Left lobe of liver (tissue), 2 donors: ENCODE results near the gene SIX5. TPM values are rescaled to one million over a fixed set of nuclear protein-coding genes. Genes with fewer than 3 reads are reported as not detected.

Experiments
- ATAC-seq: fragments of 200-7000 bp; cut with Tn5 transposase; one replicate; pipeline ENCODE4 v1.9.1; 2020; ENCODE audit warnings: mild to moderate bottlenecking, moderate library complexity
- DNase-seq: peaks from one replicate; pipeline ENCODE4 v3.0.0-alpha.2; 2020; ENCODE audit warnings: low spot score
- total RNA-seq: library from RNA; stranded (reverse); gene quantifications from one replicate; pipeline ENCODE4 v1.2.1, GENCODE V29; 2021
- donor health status: DM: no; HTN: no; CAD: no; lungs with moderate emphysema.
- donor health status: DM: no; HTN: yes; CAD: no.

SIX5 gene
- total RNA-seq, 1 donor from 2014 or later: 12.1 TPM

DNA sequence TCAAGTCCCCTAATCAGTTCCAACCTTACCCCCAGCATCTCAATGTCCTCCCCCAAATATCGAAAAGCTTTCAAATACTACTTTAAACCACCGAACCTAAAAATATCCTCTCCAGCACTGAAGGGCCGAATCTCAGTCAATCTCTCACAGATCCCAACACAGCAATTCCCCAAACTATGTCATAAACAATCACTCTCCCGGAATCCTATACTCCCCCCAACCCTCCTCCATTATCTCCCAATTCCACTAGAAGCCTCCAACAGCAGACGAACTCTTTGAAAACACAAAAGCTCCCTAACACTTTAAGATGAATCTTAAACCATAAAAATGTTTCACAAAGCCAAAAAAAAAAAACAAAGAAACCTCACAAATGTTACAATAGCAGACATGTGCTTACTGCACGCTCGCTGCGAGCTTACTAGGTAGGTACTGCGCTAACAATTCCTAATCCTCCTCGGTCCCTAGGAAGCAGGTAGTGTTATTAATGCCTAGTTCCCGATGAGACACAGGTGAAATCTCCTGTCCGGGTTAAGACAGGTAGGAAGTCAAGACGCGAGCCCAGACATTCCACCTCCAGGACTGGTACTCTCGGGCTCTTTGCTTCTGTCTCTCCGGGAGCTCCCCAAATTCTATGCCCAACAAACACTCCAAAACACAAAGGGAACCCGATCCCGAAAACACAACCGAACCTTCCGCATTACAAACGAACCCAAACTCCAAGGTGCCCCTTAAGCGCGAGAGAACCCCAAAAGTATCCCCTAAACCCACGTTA, 52.5 kb downstream of the SIX5 start:
- DNase-seq (no peak), ATAC-seq (no peak)

DNA sequence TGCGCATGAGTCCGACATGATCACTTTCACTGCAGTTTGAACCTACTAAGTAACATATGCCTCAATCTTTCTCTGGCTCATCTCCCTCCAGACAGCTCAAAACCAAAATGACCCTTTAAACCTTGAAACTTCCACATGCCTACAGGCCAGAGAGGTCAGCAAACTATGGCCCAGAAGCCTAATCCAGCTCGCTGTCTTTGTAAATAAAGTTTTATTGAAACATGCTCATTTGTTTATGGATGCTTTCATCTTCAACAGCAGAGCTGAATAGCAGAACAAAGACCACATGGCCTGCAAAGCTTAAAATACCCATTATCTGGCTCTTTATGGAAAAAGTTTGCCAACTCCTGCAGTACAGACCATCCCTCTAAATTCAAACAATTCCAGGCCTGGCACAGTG, 53.9 kb downstream of the SIX5 start:
- no peak for ATAC-seq
- DNase-seq: no peak

Other genes starting within 250 kb of the SIX5 start
- gene OPA3, start 184.4 kb downstream of the SIX5 start, total RNA-seq: 8.3 TPM
- gene GPR4, start 167.0 kb downstream of the SIX5 start, total RNA-seq: 1.2 TPM
- 17.9 TPM for gene EML2, start 129.9 kb downstream of the SIX5 start, total RNA-seq
- 0.18 TPM for gene GIPR, start 101.0 kb downstream of the SIX5 start, total RNA-seq
- 91.2 TPM for gene SNRPD2, start 77.3 kb downstream of the SIX5 start, total RNA-seq
- 7.8 TPM for gene QPCTL, start 76.6 kb downstream of the SIX5 start, total RNA-seq
- 8.2 TPM for gene FBXO46, start 38.4 kb downstream of the SIX5 start, total RNA-seq
- gene MEIOSIN, start 35.8 kb downstream of the SIX5 start, total RNA-seq: not detected
- gene DMPK, start 13.2 kb upstream of the SIX5 start, total RNA-seq: 7.8 TPM
- gene DMWD, start 23.6 kb upstream of the SIX5 start, total RNA-seq: 13.9 TPM
- gene RSPH6A, start 46.1 kb upstream of the SIX5 start, total RNA-seq: not detected
- gene SYMPK, start 93.9 kb upstream of the SIX5 start, total RNA-seq: 45.9 TPM
- 31.6 TPM for gene FOXA3, start 95.1 kb upstream of the SIX5 start, total RNA-seq
- gene IRF2BP1, start 116.9 kb upstream of the SIX5 start, total RNA-seq: 19.5 TPM
- 5.0 TPM for gene MYPOP, start 133.4 kb upstream of the SIX5 start, total RNA-seq
- gene NANOS2, start 145.5 kb upstream of the SIX5 start, total RNA-seq: not detected
- gene NOVA2, start 204.6 kb upstream of the SIX5 start, total RNA-seq: 2.0 TPM
- gene CCDC61, start 226.2 kb upstream of the SIX5 start, total RNA-seq: 11.1 TPM